Lower lobe of right lung (tissue), 2 donors: ENCODE measurements around the gene MICALL2. TPM values are rescaled to one million over a fixed set of nuclear protein-coding genes. Genes with fewer than 3 reads are reported as not detected.

Experiments used
- ATAC-seq, 2 donors: fragments of 200-7000 bp; cut with Tn5 transposase; one replicate each; pipeline ENCODE4 v1.9.1; 2020 to 2022; ENCODE audit warnings: mild to moderate bottlenecking in 2 of 2, moderate library complexity in 2 of 2
- DNase-seq: peaks from one replicate; pipeline ENCODE4 v3.0.0-alpha.2; 2020
- H3K27ac ChIP-seq: fragments of 200-600 bp; one replicate; pipeline ENCODE4 v1.8.0; 2022
- H3K27me3 ChIP-seq: fragments of 200-600 bp; one replicate; pipeline ENCODE4 v1.8.0; 2022; ENCODE audit warnings: low read depth
- H3K36me3 ChIP-seq: fragments of 200-600 bp; one replicate; pipeline ENCODE4 v1.8.0; 2022; ENCODE audit warnings: mild to moderate bottlenecking
- H3K4me1 ChIP-seq: fragments of 200-600 bp; one replicate; pipeline ENCODE4 v1.8.0; 2022
- H3K4me3 ChIP-seq: fragments of 200-600 bp; one replicate; pipeline ENCODE4 v1.8.0; 2022; ENCODE audit warnings: mild to moderate bottlenecking
- H3K9me3 ChIP-seq: fragments of 200-600 bp; one replicate; pipeline ENCODE4 v1.8.0; 2022
- intact Hi-C: fragments of 100-400 bp; cut with DNase I; formaldehyde crosslinking; loops from one replicate; pipeline ENCODE4 v1.11.0; 2022
- total RNA-seq: library from RNA; stranded (reverse); fragmentation: NEBNext Ultra II Directional; extraction: Animal tissue kit (Norgen Biotek cat#: 25700); gene quantifications from one replicate; pipeline ENCODE4 v1.2.1, GENCODE V29; 2021
- TF ChIP-seq, protein P1 (sequence below): fragments of 200-600 bp; IDR thresholded peaks from one replicate; pipeline ENCODE4 v1.8.0; 2022; ENCODE audit warnings: antibody characterized with exemption, mild to moderate bottlenecking
- donor health status: DM: no; HTN: yes; CAD: no; lungs with severe emphysema.

MICALL2 gene
- total RNA-seq, 1 donor from 2014 or later: 28.9 TPM

DNA sequence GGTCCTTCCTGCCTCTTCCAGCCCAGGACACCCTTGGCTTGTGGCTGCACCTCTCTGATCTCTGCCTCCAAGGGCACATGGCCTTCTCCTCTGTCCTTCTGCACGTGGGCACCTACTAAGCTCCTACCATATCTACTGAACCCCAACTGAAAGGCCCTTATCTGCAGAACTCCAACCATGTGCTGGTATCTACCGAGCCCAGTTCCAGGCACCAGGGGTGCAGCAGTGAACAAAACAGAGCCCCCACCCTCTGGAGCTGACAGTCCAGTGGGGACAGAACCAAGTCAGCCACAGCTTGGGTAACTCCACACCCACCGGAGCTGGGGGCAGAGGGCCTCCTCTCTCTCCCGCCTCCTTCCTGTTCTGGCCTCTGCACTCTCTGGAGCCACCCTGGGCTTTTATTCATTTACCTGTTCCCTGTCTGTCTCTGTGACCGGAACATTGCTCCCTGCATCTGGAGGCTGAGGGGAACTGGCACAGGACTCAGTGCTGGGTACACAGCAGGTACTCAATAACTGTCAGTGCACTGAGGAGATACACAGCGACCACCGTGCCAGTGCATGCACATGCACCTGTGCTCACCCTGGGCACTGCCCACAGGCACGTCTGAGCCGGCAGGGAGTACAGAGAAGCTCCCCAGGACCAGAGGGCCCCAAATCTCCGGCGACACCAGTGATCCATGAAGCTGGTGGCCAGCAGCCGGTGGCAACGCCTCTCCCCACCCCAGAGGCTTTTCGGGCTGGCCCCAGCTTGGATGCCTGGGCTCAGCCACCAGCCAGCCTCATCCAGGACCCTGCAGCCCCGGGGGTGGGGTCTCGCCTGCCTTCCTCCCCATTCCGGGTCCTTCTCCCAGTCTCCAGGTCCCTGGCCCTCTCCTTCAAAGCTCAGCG lies 2.0 kb downstream of the MICALL2 start:
- H3K27ac ChIP-seq: peak overlapping the region; percentile 80
- intact Hi-C loops: no loop called here

GRCh38 chr7:1455955-1456354 lies 3.3 kb downstream of the MICALL2 start:
- intact Hi-C loops: no loop called here
- TF ChIP-seq, protein P1, sequence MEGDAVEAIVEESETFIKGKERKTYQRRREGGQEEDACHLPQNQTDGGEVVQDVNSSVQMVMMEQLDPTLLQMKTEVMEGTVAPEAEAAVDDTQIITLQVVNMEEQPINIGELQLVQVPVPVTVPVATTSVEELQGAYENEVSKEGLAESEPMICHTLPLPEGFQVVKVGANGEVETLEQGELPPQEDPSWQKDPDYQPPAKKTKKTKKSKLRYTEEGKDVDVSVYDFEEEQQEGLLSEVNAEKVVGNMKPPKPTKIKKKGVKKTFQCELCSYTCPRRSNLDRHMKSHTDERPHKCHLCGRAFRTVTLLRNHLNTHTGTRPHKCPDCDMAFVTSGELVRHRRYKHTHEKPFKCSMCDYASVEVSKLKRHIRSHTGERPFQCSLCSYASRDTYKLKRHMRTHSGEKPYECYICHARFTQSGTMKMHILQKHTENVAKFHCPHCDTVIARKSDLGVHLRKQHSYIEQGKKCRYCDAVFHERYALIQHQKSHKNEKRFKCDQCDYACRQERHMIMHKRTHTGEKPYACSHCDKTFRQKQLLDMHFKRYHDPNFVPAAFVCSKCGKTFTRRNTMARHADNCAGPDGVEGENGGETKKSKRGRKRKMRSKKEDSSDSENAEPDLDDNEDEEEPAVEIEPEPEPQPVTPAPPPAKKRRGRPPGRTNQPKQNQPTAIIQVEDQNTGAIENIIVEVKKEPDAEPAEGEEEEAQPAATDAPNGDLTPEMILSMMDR: no peak
- H3K4me3 ChIP-seq: peak overlapping the region; percentile 48
- H3K27me3 ChIP-seq: no peaks in the 10 kb centered on the region
- peak overlapping the region; percentile 86 for H3K27ac ChIP-seq
- peaks cover 70% of the 10 kb centered on the region for H3K4me1 ChIP-seq
- no peak for ATAC-seq
- no peaks in the 10 kb centered on the region for H3K36me3 ChIP-seq
- no peak for DNase-seq
- H3K9me3 ChIP-seq: no peaks in the 10 kb centered on the region

More for the DNA sequence above, 2.0 kb downstream of the MICALL2 start:
- no peaks in the 10 kb centered on the region for H3K36me3 ChIP-seq
- TF ChIP-seq, protein P1: no peak
- H3K4me1 ChIP-seq: peaks cover 84% of the 10 kb centered on the region
- H3K9me3 ChIP-seq: no peaks in the 10 kb centered on the region
- peak overlapping the region; percentile 88 for H3K4me3 ChIP-seq
- DNase-seq (no peak), ATAC-seq (no peak)
- no peaks in the 10 kb centered on the region for H3K27me3 ChIP-seq

DNA sequence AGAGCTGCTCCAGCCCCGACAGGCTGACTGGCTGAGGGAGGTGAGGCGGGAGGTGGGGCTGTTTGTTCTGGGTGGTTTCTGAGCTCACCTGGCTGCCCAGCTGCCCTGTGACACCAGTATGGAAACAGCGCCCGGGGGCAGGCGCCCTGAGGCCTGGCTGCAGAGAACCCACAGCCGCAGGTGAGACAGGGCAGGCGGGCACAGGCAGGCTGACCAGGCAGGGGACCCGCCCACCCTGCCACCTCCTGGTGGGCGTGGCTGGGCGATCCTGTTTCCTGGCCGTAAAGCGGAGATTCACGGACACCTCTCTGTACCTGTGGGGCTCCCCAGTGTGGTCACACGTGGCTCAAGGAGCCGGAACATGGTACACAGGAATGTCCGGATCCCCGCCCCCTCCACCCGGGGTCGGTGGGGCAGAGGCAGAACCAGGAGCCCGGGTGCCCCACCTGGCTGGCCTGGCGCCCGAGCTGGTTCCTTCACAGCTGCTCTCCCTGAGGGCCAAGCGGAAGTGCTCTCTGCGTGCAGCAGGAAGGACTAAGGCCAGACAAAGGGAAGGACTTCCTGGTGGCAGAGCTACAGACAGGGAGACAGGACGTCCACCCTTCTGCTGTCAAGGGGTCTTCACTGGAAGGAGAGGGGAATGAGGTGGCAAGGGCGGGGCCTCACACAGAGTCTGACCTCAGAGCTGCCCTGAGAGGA lies 3.9 kb downstream of the MICALL2 start:
- Histone ChIP-seq H3K27ac (peak overlapping the region; percentile 86), H3K4me1 (peaks cover 65% of the 10 kb centered on the region), H3K36me3 (no peaks in the 10 kb centered on the region), H3K27me3 (no peaks in the 10 kb centered on the region), H3K4me3 (peak overlapping the region; percentile 48), H3K9me3 (no peaks in the 10 kb centered on the region)
- DNase-seq (peak; percentile 90), ATAC-seq (peak; percentile 54 to 65)
- intact Hi-C loops: no loop called here
- TF ChIP-seq, protein P1: no peak

GRCh38 chr7:1454542-1454941 lies 4.7 kb downstream of the MICALL2 start:
- no peak for DNase-seq
- intact Hi-C loops: no loop called here
- Histone ChIP-seq H3K27ac (peak overlapping the region; percentile 86), H3K4me3 (peak overlapping the region; percentile 48), H3K27me3 (no peaks in the 10 kb centered on the region), H3K9me3 (no peaks in the 10 kb centered on the region), H3K4me1 (peaks cover 60% of the 10 kb centered on the region), H3K36me3 (peaks cover 3% of the 10 kb centered on the region)
- ATAC-seq: peak in 1 of 2 donors; percentile 0
- TF ChIP-seq, protein P1: peak; percentile 6

DNA sequence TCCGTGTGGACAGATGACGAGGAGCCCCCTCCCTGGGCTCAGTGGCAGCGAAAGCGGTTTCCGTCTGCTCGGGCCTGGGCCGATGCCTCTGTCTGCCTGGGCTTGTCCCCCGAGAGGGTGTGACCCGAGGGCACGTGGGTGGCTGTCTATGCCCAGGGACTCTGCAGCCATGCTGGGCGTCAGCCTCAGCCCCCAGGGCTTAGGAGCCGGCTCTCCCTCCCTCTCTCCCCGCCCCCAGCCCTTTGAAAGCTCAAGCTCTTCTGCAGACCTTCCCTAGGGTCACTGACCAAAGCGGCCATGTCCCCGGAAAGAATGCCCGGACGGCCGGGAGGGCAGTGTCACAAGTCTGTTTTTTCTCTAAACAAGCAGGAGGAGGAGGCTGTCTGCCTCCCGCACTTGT lies 7.1 kb downstream of the MICALL2 start:
- Histone ChIP-seq H3K36me3 (peaks cover 8% of the 10 kb centered on the region), H3K27me3 (no peaks in the 10 kb centered on the region), H3K9me3 (no peaks in the 10 kb centered on the region), H3K4me1 (peaks cover 53% of the 10 kb centered on the region), H3K4me3 (no peak overlapping the region), H3K27ac (no peak overlapping the region)
- ATAC-seq (no peak), DNase-seq (no peak)
- TF ChIP-seq, protein P1: no peak
- intact Hi-C loops: no loop called here
